ENCODE measurements around the gene KCNG1.
"Not testable (repeated sequence)": the region's sequence is repeated elsewhere in the genome, so short reads cannot be mapped to it uniquely, and the experiment has no call there.

GRCh38 chr20:50978533-50978932 is 44.4 kb downstream of the KCNG1 start:
- not testable (repeated sequence) for TF ChIP-seq POLR2A, CTCF (IDR thresholded peaks at IDR 0.05)

Measured in heart left ventricle (tissue), 13 donors.